Pons (tissue), 1 donor: ENCODE data around the gene OR1F1.
"Not testable (repeated sequence)": the region's sequence is repeated elsewhere in the genome, so short reads cannot be mapped to it uniquely, and the experiment has no call there.

Experiments
- DNase-seq: peaks from one replicate; pipeline ENCODE4 v3.0.0-alpha.2; 2016; ENCODE audit warnings: low spot score

Gene OR1F1

DNA sequence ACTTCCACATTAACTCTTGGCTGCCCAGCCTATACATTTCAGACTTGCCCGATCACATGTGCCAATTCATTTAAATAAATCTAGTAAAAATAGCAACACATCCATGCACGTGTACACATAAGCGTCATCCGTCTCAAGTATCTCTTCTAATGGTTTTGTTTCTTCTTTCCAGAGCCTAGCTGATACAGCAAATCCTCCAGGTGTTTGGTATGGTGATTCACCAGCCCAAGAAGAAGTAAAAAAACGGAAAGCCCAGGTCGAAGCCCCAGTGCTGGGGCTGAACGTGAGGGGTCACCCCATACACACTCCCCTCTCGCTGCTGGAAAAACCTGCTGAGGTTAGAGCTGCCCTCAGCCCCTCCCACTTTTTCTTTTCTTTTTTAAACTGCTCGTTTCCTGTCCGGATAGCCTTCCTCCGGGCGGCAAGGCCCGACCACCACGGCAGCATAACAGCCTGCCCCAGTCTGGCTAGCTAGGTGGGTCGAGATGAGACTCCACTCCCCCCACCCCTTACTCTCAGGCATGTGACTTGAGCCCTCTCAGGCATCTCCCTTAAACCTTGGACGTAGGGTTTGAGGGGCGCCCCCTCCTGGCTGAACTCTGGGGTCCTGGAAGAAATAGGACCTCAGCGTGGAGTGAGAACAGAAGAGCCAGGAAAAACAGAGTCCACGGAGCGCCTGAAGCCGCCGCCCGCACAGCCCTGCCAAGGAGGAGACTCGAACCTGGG, 13.9 kb upstream of the OR1F1 start:
- DNase-seq, result no peak

DNA sequence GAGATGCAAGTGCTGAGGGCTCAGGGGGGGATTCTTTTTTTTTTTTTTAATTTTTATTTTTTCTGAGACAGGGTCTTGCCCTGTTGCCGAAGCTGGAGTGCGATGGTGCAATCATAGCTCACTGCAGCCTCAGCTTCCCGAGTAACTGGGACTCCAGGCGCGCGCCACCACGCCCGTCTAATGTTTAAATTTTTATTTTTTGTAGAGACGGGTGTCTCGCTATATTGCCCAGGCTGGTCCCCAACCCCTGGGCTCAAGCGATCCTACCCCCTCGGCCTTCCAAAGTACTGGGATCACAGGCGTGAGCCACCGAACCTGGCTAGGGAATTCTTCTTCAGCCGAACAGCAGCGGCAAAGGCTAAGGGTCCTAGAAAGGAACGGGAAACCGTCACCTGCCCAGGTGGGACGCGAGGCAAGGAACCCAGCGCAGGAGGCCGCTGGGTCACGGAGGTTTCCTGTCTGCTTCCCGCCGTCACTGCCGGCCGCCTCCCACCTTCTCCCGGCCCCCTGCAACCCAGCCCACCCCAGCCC, 13.3 kb upstream of the OR1F1 start:
- no peak for DNase-seq

DNA sequence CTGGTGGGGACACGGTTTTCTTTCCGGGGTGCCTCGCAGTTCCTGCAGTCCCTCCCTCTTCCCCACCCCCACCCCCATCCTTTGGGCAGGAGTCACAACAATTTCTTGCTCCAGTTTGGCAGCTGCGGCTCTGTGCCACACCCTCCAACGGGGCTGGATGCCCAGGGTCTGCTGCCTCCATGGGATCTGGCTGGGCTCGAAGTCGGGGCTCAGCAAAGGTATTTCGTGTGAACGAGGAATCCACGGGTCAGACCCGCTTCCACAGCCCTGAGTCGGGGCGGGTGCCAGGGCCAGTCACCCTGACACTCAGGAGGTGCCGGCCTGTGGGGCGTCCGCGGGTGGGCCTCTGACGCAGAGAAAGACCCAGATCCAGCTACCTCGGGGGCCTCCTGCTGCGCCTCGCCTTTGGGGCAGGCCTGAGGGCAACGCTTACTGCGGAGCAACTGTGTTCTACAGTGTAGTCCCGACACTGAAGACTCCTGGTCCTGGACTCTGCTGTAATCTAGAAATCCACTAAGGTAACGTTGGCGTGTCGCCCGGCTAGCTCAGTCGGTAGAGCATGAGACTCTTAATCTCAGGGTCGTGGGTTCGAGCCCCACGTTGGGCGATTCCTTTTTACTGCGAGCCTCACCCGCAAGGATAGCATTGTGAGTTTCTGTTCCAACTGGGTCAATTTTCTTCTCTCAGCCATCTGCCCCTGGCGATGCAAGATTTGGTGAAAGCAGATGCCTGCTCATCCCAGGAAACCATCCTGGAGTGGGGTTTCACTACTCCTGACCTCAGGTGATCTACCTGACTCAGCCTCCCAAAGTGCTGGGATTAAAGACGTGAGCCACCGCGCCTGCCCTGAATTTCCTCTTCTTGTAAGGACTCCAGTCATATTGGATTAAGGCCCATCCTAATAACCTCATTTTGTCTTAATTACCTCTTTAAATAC, 12.6 kb upstream of the OR1F1 start:
- DNase-seq, result no peak

DNA sequence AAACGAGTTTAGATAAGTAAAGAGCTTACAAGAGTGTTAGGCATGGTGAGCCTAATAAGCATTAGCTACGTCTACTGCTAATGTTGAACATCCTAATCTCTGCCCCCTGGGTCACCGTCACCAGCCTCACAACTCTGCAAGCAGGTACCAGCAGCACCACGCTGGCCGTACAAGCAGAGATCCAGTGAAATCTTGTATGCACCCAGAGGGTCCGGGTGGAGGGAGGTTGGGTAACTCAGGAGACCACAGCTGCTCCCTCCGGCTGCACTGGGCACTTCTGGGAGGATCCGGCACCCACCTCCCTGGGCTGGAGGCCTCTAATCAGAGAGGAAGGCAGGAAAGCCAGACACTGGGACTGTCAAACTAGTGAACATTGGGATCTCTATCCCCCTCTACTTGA, 8.4 kb upstream of the OR1F1 start:
- DNase-seq, result no peak

DNA sequence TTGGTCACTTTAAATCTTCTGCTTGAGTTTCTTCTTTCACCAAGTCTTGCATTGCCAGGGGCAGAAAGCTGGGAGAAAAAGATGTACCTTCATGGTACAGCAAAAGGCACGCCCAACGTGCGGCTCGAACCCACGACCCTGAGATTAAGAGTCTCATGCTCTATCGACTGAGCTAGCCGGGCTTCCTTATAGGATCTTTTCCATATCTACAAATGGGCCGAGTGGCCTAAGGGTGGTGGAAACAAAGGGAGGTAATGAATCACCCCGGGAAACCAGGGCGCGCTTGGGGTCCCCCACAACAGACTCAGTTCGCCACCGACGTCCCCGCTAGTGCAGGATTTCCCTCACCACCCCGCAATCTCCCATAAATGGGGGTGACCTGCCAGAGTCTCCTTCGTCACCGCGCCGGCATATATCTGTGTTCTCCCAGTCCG, 7.5 kb upstream of the OR1F1 start:
- no peak for DNase-seq

DNA sequence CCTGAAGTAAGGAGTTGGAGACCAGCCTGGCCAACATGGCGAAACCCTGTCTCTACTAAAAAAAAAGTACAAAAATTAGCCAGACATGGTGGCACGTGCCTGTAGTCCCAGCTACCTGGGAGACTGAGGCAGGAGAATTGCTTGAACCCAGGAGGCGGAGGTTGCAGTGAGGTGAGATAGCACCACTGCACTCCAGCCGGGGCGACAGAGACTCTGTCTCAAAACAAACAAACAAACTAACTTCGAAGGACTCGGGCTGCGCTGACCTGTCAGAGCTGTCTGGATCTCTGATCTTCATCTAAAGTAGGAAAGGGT, 5.8 kb upstream of the OR1F1 start:
- not testable (repeated sequence) for DNase-seq

DNA sequence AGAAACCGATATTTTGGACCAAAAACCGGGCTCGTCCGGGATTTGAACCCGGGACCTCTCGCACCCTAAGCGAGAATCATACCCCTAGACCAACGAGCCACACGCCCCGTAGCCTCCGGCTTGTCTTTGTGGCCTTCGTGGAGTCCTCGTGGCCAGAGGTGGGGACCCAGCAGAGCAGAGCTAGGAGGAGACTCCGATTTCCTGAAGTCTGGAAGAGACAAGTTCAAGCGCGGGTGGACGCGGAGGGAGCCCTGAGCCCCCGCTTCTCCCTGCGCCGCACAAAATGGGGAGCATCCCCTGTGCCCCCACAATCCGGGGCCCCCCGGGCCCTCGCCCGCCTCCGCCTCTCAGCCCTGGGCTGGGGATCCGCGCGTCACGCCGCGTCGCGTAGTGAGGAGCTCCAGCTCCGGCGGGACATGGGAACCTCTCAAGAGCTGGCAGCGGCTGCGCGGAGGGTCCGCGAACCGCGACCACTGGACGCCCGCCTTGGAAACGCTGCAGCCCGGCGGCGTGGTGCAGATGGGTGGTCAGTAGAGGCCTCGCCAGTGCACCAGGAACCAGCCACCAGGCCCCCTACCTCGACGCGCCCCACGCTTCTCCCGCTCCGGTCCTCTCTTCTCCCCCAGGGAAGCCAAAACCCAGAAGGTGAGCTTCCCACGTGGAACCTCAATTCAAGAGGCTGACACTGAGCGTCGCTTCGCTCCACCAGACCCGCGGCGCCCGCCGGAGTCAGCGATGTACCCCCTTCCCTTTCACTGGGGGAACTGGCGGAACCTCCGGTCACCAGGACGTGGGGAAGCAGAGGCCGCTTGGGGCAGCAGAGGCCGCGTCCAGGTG, 5.2 kb upstream of the OR1F1 start:
- DNase-seq, result no peak

DNA sequence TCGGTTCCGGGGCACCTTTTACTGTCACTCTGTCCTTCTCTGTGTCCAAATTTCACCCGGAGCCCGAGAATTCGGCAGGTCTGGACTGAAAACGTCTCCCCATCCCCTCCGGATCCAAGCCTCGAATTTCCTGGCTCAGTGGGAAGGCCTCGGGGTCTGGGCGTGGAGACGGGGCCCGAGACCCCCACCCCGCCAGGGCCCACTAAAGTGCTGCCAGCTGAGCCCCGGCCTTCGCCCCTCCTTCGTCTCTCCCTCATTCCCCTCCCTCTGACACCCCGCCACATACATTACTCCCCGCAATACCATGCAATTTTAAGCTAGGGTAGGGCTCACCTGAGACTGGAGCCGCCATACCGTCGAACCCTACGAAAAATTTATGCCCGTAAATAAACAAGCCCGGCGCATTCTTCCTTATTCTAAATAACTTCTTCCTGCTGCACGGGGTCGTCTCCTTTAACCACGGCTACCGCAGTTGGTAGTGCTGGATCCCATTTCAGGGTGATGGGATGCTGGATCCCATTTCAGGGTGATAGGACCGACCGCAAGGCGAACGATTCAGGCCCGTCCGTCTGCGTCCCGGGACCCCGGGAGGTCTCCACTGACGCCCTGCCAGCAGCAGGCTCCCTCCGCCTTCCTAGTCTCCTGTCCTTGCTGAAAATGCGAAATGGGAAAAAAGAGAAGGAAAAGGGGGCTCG, 4.4 kb upstream of the OR1F1 start:
- no peak for DNase-seq

DNA sequence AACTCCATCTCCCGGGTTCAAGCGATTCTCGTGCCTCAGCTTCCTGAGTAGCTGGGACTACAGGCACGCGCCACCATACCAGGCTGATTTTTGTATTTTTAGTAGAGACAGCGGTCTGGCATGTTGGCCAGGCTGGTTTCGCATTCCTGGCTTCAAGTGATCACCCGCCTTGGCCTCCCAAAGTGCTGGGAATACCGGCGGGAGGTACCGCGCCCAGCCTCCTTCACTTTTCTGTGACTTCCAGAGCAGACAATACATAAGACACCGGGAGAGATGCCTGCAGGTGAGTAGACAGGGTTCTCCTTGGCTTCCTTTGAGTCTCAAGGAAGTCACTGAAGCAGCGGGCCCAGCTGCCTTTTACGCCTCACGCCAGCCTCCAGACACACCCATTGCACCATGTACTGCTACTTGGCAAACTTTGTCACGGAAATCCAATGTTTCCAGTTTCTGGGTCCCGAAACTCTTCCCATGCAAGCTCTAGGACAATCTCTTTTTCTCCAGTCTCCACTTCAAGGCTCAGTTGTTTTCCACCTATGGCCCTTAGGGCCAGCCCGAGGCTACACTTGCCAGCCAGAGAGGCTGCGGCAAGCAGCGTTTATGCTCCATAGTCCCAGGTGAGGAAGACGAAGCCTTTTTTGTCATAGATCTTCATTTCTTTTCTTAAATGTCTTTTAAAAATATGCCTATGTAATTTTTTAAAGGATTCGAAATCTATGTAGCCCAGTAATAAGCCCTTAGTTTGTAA, 886 bp upstream of the OR1F1 start:
- DNase-seq, result no peak

DNA sequence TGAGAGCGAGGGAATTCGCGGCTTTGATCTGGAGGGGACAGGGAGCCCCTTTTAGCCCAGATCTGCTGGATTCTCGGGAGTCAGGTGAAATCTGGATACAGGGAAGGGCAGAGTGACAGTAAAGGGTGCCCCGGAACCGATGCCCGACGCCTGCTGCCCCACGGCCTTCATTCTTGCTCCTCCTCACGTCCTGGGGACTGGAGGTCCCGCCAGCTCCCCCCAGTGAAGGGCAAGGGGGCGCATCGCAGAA, 596 bp downstream of the OR1F1 start:
- no peak for DNase-seq

DNA sequence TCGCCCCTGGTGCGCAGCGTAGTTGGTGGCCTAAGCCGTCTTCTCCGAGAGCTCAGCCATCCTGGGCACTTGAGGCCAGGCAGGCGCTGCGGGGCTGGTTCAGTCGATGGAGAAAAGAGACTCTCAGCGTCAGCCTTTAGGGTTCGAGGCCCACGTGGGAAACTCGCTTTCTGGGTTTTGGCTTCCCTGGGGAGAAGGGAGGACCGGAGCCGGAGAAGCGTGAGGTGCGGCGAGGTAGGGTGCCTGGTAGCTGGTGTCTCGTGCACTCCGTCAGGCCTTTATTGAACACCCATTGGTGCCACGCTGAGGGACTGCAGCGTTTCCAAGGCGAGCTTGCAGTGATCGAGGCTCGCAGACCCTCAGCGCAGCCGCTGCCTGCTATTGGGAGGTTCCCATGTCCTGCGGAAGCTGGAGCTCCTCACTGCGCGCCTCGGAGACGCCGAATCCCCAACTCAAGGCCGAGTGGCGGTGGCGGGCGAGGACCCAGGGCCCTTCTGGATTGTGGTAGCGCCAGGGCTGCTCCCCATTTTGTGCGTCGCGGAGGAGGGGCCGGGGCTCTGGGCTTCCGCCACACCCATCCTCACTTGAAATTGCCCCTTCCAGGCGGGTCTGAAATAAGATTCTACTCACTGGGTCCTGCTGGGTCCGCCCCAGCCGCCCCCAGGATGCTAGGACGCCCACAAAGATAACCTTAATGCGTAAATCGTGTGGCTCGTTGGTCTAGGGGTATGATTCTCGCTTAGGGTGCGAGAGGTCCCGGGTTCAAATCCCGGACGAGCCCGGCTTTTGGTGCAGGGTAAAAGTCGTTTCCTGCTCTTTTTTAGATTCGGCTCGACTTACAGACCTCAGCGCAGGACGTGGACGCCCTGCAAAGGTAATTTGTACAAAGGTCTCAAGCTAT, 1.2 kb downstream of the OR1F1 start:
- no peak for DNase-seq

DNA sequence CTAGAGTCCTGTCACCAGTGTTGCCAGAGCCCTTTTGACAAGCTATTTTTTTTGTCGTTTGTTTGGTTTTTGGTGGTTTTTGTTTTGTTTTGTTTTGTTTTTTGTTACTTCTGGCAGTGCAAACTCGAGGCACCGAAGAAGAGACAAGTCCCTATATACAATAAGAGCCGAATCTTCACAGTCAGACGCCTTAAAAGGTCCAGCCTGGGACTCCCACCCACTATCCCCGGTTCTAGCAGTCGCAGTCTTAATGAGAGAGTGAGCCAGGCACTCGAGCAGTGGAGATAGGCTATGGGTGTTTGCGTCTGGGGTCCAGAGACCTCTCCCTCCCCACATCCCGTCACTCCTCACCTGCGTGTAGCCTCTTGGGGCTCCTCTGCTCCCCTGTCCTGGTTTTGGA, 1.9 kb downstream of the OR1F1 start:
- DNase-seq, result no peak

DNA sequence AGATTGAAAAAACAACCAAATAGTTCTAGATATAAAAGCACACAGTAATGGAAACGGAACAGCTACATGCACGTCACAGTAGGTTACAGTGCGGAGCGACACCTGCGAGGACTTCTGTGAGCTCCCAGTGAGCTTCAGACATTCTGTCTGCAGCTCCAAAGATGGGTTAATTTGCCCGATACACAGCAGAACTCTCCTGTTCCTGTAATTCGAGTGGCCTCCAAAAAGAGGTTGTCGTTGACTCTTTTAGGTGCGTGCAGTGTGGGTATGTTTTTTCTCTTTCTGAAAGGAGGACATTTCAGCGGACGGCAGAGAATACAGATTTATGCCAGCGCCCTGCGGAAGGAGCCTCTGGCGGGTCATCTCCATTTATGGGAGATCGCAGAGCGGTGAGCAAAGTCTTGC, 2.9 kb downstream of the OR1F1 start:
- no peak for DNase-seq

DNA sequence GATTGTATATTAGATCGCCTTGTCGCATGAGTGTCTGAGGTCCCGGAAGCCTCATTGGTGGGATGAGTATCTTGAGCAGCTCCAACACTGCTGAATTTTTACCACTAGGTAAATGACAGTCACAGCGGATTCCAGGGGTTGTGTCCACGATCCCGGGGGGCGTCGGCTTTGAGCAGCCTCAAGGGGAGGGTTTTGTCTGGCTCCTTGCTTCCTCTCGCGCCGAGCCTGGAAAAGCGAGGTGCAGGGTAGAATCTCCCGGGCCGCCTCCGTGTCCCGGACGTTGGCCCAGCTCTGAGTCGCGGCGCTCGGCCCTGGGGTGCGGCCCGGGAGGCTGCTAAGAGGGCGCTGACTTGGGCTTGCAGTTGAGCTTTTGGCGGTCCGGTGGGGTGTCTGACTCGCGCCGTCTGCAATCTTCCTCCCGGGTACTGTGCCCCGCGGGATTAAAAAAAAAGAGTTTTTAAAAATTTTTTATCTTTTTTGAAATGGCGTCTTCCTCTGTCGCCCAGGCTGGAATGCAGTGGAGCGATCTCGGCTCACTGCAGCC, 4.5 kb downstream of the OR1F1 start:
- no peak for DNase-seq

DNA sequence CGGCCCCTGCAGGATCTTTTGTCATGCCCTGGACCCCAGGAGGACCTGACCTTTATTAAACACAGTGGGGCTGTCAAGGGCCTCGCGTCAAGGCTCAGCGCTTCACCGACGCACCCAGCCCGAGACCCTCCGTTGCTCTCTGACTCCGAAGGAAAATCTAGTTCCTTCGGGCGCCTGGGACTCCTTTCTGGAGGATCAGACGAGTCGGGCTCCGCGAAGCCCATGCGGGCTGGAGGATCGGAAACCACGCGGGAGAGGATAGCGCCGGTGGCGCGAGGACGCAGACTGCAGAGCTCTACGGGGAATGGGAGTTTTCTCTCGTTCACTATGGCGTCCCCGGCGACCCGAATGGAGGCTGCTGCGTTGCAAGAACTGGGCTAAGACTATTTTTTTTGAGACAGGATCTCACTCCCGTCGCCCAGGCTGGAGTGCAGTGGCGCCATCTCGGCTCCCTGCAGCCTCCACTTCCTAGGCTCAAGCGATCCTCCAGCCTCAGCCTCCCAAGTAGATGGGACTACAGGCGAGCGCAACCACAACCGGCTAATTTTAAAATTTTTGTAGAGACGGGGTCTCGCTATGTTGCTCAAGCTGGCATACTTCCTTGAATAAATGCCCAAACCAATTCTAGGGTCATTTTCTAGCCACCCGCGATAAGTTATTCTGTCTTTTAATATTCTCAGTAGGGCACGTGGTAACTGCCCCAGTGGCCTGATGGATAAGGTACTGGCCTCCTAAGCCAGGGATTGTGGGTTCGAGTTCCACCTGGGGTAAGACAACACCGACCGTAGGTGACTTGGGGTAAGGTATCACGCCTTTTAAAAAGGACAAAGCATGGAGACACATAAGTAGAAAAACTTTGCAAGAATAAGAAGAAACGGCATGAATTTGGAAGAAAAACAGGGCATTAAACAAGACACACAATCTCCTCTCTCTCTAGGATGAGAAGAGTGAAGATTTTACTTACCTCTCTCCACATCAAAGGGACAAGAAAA, 5.5 kb downstream of the OR1F1 start:
- no peak for DNase-seq

DNA sequence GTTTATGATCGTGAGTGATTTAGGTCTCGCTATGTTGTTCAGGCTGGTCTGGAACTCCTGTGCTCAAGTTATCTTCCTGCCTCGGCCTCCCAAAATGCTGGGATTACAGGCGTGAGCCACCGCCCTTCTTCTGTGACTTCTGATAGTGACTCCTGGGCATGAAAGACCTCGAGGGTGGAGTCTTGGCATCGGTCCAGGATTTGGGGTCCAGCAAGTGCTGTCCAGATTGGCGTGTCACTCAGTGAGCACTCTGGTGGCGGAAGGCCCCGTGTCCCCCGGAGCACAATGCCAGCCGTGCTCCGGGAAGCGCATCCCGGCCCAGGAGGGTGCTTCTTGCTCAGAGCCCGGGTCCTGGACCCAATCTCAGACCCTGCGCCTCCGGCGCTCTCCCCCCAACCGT, 6.8 kb downstream of the OR1F1 start:
- DNase-seq, result no peak

DNA sequence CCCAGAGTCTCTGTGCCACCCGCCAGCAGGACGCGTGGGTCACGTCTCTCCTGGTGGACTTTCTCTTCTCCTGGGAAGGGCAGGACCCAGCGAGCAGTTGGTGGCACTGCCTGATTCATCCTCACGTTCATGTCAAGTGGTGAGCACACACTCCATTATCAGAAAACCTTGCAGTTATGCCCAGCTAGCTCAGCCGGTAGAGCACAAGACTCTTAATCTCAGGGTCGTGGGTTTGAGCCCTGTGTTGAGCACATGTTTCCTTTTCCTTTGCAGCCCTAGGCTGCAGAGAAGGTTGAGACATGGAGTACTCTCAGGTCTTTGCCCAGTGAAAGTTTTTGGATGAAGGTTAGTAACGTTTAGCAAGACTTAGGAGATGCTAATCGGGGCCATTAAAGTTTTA, 8.0 kb downstream of the OR1F1 start:
- no peak for DNase-seq

DNA sequence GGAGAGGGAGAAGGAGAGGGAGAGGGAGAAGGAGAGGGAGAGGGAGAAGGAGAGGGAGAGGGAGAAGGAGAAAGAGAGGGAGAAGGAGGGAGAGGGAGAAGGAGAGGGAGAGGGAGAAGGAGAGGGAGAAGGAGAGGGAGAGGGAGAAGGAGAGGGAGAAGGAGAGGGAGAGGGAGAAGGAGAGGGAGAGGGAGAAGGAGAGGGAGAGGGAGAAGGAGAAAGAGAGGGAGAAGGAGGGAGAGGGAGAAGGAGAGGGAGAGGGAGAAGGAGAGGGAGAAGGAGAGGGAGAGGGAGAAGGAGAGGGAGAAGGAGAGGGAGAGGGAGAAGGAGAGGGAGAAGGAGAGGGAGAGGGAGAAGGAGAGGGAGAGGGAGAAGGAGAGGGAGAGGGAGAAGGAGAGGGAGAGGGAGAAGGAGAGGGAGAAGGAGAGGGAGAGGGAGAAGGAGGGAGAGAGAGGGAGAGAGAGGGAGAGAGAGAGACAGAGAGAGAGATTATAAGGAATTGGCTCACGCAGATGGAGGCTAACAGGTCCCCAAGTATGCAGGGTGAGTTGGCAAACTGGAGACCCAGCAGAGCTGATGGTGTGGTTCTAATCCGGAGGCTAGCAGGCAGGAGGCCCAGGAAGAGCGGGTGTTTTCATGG, 9.8 kb downstream of the OR1F1 start:
- not testable (repeated sequence) for DNase-seq
